Right ventricle myocardium superior (tissue), 1 donor: Measurements from ENCODE around the gene ANKRD12. TPM values are rescaled to one million over a fixed set of nuclear protein-coding genes. Genes with fewer than 3 reads are reported as not detected.

Experiments
- ATAC-seq: fragments of 200-7000 bp; cut with Tn5 transposase; one replicate; pipeline ENCODE4 v1.9.1; 2020; ENCODE audit warnings: mild to moderate bottlenecking; ENCODE audit not compliant: poor library complexity
- DNase-seq: peaks from one replicate; pipeline ENCODE4 v3.0.0-alpha.2; 2020
- intact Hi-C: fragments of 100-400 bp; cut with DNase I; formaldehyde crosslinking; loops from one replicate; pipeline ENCODE4 v1.11.2; 2022
- total RNA-seq: library from RNA; stranded (reverse); fragmentation: NEBNext Ultra II Directional; extraction: Animal tissue kit (Norgen Biotek cat#: 25700); gene quantifications from one replicate; pipeline ENCODE4 v1.2.1, GENCODE V29; 2021
- donor health status: DM: no; HTN: yes; CAD: no; lungs with severe emphysema.

The ANKRD12 gene
- total RNA-seq, 1 donor from 2014 or later, result 39.9 TPM

- intact Hi-C loops, result no loop called here
- ATAC-seq (no peak), DNase-seq (no peak)
These were observed 69.8 kb downstream of the ANKRD12 start for GRCh38 chr18:9206421-9206820.

GRCh38 chr18:9209279-9209678 is 72.7 kb downstream of the ANKRD12 start:
- DNase-seq (no peak), ATAC-seq (no peak)
- intact Hi-C loops, result no loop called here

DNA sequence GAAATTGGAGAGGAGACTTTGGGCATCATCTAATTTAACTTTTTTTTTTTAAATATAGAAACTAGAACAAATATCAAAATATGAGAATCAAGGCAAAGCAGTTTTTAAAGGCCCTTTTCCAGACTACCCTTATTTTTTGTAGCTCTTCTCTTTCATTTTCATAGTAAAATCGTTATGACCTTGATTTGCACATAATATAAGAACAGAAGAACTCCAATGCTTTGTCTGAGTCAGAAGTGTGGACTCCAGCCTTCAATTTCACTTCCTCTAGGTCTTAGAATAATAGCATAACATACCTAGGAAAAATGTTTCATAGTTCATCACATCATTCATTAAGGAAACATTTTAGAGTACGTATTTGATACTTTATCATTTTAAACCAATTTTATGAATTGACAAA is 74.4 kb downstream of the ANKRD12 start:
- DNase-seq (no peak), ATAC-seq (no peak)
- intact Hi-C loops, result no loop called here

GRCh38 chr18:9211955-9212354 is 75.4 kb downstream of the ANKRD12 start:
- intact Hi-C loops, result no loop called here
- DNase-seq (no peak), ATAC-seq (no peak)

DNA sequence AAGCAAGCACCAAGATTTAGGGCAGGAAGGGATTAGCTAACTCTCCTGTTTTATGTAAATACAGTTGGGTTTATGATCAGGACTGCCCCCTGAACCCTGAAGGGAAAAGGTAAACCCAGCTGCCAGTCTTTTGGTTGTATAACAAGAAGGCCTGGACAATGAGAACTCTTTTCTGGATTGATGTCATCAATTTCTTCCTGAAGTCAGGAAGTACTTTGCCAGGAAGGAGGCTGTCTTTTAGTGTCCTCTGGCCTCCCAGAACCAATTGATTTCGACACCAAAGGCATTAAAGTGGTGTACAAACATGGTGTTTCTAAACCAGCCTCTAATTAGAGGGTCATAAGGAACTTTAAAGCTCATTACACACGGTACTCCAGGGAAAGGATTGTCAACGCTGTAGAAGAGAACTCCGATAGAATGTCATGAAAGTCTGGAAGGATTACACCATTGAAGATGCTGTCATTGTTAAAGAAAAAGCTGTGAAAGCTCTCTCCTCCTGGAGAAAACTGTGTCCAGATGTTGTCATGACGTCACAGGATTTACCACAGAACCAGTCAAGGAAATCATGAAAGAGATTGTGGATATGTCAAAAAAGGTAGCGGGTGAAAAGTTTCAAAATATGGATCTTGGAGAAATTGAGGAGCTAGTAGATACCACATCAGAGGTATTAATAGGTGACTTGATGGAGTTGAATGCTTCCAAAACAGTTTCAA is 78.8 kb downstream of the ANKRD12 start:
- intact Hi-C loops, result no loop called here
- ATAC-seq (no peak), DNase-seq (no peak)

DNA sequence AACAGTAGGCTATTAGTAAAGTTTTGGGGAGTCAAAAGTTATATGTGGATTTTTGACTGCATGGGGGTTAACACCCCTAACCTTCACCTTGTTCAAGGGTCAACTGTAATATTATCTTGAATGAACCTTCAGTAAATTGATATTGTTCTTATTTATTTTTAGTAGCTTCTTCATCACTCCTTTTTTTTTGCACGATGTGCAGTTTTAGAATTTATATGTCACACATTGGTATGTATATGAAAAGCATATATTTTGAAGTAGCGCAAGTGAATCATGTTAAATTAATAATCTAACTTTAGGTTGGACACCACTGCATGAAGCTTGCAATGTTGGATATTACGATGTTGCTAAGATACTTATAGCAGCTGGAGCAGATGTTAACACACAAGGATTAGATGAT is 79.9 kb downstream of the ANKRD12 start:
- DNase-seq (no peak), ATAC-seq (no peak)
- intact Hi-C loops, result no loop called here

DNA sequence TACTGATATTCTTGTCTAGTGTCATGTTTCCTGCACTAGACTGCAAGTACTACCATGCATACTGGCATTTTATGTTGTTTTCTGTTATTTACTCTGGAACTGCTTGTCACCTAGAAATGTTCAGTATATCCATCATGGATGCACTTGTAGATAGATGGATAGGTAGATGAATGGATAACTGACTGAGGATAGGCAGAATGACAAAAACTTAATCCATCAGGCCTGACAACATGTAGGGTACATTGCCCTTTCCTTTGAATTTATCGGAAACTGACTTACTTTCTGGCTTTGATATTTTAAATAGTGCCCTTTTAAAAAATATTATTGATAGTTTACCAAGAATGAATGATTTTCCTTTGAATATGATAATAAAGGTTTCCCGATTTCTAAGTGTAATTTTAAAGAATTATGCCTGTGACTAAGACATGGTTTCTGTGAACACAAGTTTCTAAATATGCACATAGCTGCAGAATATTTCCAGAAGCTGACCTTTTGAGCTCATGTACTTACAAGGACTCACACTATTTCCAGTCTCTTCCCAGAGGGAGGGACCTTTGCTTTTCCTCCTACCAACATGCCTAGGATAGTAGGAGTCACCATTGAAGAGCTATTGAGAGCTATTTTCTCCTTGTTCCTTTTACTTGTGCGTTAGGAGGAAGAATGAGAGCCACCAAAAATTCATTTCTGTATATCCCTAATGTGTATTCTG is 81.3 kb downstream of the ANKRD12 start:
- intact Hi-C loops, result no loop called here
- DNase-seq (no peak), ATAC-seq (no peak)

DNA sequence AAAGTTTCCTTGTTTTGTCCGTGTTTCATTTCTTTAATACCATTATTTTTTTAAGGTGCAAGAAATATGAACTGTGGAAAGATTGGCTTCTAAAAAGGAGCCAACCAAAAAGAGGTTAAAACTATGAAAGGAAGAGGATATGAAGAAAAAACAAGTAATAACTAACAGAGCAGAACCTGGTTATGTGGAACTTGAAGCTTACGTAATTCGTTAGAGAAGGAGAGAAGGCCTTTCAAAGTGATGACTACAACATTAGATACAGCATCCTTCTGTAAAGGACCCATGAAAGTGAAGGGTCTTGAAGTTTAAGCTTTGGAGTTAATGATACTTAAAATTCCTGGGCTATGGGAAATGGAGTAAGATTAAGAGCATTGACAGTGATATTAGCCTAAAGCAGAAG is 84.5 kb downstream of the ANKRD12 start:
- intact Hi-C loops, result no loop called here
- ATAC-seq, result no peak
- DNase-seq, result no peak

GRCh38 chr18:9221661-9222060 is 85.1 kb downstream of the ANKRD12 start:
- intact Hi-C loops, result no loop called here
- ATAC-seq (no peak), DNase-seq (no peak)

GRCh38 chr18:9223356-9223755 is 86.8 kb downstream of the ANKRD12 start:
- no peak for ATAC-seq
- intact Hi-C loops, result no loop called here

GRCh38 chr18:9226463-9226862 is 89.9 kb downstream of the ANKRD12 start:
- intact Hi-C loops, result no loop called here
- DNase-seq (no peak), ATAC-seq (no peak)

More at GRCh38 chr18:9223356-9223755, 86.8 kb downstream of the ANKRD12 start:
- no peak for DNase-seq

- DNase-seq (no peak), ATAC-seq (no peak)
- intact Hi-C loops, result no loop called here
These were observed 95.4 kb downstream of the ANKRD12 start for GRCh38 chr18:9231852-9232486.

DNA sequence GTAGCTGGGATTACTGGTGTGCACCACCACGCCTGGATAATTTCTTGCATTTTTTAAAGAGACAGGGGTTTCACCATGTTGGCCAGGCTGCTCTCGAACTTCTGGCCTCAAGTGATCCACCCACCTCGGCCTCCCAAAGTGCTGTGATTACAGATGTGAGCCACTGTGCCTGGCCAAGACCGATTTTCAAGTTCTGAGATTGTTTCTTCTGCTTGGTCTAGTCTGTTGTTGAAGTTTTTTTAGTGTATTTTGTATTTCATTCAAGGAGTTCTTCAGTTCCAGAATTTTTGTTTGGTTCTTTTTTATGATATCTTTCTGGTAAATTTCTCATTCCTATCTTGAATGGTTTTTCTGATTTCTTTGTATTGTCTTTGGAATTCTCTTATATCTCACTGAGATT is 96.4 kb downstream of the ANKRD12 start:
- intact Hi-C loops, result no loop called here
- ATAC-seq (no peak), DNase-seq (no peak)

GRCh38 chr18:9233771-9234440 is 97.3 kb downstream of the ANKRD12 start:
- intact Hi-C loops, result no loop called here
- DNase-seq (no peak), ATAC-seq (no peak)

DNA sequence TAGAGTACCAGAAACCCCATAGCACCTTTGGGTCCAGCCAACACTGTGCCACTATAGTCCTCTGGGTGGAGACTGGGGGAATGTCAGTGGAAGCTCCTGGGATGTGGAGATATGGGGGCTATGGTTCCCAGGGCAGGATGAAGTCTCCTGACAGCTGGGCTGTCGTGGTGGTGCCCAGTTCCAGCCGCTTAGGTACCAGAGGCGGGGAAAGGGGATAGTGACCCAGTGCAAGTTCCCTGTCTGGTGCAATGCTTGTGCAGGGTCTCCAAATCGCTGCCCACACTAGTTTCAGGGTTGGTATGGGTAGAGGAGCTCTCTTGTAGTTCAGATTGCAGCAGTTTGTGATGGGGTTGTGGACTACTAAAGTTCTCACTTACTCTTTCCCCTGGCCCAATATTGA is 97.9 kb downstream of the ANKRD12 start:
- intact Hi-C loops, result no loop called here
- DNase-seq (no peak), ATAC-seq (no peak)

- intact Hi-C loops, result no loop called here
- no peak for ATAC-seq
- DNase-seq, result no peak
These were observed 101.4 kb downstream of the ANKRD12 start for GRCh38 chr18:9237981-9238380.

DNA sequence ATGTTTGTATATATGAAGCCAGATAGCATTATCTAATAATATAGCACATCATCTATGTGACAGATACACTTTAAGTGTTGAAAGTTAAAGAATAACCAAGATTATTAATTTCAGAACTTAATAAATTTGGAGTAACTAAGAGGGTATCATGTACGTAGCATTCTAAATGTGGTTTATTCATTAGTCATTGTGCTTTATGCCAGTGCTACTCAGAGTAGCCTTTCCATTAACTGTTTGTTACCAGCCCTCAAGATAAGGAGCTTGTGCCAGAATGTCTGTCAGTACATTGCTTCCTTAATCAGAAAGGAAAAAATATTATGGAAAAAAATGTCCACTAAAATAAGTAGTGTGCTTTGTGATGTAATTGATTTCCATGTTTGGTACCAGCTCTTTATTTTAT is 103.1 kb downstream of the ANKRD12 start:
- ATAC-seq (no peak), DNase-seq (no peak)

DNA sequence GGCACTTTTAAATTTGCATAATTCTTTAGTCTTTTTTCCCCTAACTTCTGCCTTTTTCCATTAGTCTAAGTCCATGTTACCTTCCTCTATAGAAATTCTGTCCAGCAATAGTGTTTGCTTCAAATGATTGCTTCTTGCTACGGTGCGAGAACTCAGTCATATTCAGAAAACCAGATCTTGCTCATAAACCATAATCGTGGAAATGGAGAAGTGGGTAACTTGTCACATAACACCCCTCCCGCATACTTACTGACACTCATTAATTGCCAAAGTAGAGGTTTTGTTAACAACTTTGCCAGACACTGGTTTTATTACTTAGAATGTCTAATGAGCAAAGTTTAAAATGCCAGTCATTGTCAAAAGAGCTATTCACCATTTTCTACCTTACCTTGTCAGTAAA is 103.7 kb downstream of the ANKRD12 start:
- DNase-seq, result no peak
- ATAC-seq, result no peak
- intact Hi-C loops, result no loop called here

More for the DNA sequence above, 103.1 kb downstream of the ANKRD12 start:
- intact Hi-C loops, result no loop called here

- ATAC-seq (no peak), DNase-seq (no peak)
- intact Hi-C loops, result no loop called here
These were observed 106.4 kb downstream of the ANKRD12 start for GRCh38 chr18:9243029-9243428.

DNA sequence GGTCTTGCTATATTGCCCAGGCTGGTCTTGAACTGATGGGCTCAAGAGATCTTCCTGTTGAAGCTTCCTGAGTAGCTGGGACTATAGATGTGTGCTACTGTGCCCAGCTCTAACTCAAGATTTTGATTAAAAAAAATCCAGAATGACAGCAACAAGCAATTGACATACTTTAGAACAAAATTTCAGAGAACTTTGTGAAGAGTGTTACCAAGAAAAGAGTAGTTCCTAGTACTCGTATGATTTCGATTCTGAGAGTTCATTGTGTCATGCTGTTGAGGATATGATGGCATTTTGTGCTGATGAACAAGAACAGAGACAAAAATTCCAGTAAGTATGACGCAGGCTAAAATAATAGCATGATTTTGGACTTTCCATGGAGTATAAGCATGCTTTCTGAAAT is 107.8 kb downstream of the ANKRD12 start:
- intact Hi-C loops, result no loop called here
- DNase-seq, result no peak
- ATAC-seq, result no peak
